Measurements from ENCODE around the gene MSN.
"Not testable (repeated sequence)": the region's sequence is repeated elsewhere in the genome, so short reads cannot be mapped to it uniquely, and the experiment has no call there.

The MSN gene

DNA sequence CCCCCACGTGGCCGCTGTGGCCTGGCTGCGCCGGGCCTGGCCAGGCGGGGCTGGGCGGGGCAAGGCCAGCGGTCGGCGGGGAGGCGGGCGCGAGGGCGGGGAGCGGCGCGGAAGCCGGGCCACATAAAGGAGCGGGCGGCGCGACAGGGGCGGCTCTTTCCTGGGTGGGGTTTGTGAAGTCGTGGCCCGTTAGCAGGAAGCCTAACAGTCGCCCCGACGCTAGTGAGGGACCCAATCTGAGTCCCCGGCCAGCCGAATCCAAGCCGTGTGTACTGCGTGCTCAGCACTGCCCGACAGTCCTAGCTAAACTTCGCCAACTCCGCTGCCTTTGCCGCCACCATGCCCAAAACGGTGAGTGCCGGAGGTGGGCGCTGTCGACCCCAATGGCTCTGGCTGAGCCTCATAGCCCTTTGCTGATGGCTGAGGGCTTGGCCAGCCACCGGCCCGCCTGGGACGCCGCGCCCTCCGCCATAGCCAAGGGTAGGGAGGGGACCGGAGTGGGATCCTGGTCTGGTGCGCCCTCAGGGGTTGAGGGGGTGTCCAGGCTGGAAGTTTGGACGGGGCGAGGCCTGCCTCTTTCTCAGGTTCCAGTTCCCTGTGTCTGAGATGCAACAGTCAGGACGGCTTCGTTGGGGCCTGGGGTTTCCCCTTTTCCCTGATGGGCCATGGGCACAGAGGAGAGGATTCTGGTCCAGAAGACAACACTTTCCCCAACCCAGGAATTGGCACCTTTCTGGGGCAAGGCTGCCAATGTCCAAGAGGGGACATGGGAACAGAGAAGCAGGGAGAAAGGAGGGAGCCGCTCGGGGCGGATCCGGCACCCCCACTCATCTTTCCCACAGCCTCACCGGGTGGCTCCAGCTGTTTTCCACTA lies at the start of gene MSN:
TSS of gene MSN (plus strand) at position 152 of the 874 bp plus-strand sequence. CDS start at position 340, 188 bp downstream.
- DNase-seq, result peak; percentile 76

DNA sequence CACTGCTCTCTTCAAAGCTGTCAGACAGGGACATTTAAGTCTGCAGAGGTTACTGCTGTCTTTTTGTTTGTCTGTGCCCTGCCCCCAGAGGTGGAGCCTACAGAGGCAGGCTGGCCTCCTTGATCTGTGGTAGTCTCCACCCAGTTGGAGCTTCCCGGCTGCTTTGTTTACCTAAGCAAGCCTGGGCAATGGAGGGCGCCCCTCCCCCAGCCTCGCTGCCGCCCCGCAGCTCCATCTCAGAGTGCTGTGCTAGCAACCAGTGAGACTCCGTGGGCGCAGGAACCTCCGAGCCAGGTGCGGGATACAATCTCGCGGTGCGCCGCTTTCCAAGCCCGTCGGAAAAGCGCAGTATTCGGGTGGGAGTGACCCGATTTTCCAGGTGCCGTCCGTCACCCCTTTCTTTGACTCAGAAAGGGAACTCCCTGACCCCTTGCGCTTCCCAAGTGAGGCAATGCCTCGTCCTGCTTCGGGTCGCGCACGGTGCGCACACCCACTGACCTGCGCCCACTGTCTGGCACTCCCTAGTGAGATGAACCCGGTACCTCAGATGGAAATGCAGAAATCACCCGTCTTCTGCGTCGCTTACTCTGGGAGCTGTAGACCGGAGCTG lies 47.3 kb upstream of the MSN start:
- DNase-seq, result not testable (repeated sequence)

DNA sequence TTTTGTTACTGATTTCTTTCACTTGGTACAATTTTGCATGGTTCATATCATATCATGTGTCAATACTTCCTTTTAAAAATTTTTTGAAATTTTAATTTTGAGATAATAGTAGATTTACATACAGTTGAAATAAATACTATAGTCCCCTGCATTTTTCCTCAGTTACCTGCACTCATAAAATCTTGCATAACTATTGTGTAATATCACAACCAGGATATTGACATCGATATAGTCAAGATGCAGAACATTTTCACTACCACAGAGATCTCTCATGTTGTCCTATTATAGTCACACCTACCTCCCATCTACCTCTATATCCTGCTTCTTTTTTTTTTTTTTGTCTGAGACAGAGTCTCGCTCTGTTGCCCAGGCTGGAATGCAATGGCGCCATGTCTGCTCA lies 36.7 kb upstream of the MSN start:
- DNase-seq, result no peak

DNA sequence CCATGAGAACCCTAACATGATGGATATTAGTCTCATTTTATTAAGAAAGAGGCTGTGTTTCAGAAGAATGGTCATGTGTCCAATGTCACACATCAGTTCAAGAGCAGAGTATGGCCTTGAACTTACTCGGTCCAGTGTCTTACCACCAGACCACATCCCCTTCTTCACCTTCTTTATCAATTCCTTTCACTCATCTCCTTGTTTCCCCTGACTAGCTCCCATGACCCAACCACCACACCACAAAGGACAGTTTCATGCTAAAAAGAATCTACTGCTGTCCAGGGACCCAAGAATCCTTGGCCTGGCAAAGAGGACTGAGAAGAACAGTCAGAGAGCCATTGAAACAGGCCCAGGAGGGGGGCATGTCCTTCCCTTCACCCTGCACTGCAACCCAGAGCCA lies 33.6 kb upstream of the MSN start:
- no peak for DNase-seq

DNA sequence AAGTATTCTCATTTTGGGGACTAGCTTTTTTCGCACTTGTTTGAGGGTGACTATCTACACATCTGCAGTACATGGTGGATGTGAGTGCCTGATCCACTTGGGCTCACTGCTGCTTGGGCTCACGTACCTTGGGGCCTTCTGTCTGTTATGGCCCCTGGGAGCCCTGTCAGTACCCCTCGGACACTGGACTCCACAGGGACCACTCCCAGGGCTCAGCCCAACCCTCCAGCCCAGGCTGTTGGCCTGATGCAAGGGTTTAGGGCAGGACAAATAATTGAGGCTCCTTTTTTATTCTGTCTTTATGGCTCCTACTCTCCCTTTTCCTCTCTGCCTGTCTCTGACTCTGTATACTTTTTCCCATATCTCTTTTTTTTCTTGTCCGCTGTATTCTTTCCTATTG lies 32.7 kb upstream of the MSN start:
- no peak for DNase-seq

DNA sequence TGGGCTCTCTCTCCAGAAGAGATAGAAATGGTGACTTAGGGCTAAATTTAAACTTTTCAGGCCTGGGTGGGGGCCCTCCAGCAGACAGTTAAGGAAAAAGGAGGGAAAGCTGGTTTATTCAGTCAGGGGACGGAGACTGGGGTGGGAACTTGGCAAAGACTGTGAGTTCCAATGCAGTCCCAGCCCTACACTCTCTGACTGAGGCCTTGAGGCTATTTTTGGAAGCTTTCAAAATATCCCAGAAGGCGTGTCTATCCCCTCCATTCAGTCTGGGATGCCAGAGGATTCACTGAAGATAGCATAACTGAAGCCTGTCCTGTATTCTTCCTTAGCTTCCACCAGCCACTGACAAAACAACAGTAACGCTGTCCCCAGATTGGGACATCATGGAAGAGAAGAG lies 32.1 kb upstream of the MSN start:
- DNase-seq, result no peak

DNA sequence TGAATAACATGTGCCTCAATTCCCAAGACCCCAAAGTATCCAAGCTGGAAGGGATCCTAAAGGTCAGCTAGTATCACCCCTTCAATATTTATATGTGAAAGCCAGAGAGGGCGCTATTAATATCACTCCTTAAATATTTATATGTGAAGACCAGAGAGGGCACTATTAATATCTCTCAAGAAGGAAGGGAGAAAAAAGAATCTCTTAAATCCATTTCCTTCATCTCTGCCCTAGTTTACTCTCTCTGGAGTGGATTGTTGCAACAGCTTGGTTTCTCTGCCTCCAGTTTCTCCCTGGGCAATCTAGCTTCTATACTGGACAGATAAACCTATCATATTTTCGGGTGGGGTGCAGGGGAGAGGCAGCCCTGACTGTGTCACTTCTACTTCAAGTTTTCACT lies 31.6 kb upstream of the MSN start:
- DNase-seq, result no peak

DNA sequence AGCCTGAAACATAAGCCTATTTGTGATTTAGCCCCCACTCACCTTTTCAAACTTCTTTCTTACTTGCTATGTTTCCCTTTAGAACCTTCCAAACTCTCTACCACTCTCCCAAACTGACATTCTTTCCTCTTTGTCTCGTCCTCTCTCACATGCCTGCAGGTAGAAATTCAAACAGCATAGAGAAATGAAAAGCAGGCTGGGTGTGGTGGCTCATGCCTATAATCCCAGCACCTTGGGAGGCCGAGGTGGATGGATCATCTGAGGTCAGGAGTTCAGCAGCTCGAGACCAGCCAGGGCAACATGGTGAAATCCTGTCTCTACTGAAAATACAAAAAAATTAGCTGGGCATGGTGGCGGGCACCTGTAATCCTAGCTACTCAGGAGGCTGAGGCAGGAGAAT lies 31.2 kb upstream of the MSN start:
- not testable (repeated sequence) for DNase-seq

DNA sequence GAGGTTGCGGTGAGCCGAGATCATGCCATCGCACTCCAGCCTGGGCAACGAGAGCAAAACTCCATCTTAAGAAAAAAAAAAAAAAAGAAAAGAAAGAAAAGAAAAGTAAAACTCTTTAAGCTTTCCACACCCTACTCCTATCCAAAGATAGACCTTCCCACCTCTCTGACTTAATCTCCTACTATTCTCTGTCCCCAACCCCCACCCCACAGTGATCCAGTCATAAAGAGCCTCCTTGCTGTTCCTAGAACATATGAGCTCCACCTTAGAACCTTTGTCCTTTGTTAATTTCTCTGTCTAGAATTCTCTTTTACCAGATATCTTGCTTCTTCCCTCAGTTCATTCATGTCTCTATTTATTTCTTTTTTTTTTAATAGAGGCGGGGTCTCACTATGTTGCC lies 30.1 kb upstream of the MSN start:
- no peak for DNase-seq

DNA sequence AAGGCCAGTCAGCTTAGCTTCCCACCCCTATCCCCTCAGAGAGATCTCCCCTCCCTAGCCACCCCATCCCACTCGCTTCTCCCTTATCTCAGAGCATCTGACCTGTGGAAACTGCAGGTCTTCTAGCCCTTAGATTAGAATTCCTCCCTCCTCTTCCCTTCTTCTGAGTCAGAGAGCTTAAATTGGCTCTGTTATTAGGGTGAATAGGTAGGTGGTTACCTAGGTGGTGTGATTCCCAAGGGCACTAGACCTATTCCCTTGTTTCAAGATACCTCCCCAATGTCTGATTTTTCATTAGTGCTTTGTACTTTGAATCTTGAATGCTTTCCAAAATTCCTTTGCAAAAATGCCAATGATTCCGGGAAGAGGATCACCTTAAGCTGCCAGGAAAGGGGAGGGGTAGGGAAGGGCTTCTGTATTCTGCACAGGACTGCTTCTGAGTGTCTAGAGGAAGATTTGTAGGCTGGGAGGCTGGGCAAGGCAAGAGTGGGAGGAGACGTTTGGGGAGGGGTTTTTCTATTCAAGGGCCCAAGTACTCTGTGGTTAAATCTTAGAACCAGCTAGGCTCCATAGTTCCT lies 24.5 kb upstream of the MSN start:
- DNase-seq, result no peak

DNA sequence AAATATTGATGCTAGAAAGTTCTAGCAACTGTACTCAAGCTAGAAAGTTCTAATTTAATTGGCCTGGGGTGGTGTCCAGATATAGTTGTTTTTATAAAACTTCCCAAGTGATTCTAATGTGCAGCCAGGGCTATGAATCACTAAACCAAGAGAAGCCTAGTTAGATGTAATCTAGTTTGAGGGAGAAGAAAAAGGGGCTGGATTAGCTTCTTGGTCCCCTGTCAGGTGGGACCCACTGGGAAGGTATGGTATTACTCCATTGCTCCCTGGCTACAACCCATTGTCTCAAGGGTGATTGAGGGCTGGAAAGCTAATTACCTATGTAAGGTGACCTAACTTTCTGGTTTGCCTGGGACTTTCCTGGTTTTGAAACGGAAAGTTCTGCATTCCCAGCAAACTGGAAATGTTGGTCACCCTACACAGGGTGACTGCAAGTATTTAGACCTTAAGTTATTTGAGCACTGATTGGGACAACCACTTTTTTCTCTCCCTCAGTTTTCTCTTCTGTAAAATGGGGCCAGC lies 23.9 kb upstream of the MSN start:
- no peak for DNase-seq

DNA sequence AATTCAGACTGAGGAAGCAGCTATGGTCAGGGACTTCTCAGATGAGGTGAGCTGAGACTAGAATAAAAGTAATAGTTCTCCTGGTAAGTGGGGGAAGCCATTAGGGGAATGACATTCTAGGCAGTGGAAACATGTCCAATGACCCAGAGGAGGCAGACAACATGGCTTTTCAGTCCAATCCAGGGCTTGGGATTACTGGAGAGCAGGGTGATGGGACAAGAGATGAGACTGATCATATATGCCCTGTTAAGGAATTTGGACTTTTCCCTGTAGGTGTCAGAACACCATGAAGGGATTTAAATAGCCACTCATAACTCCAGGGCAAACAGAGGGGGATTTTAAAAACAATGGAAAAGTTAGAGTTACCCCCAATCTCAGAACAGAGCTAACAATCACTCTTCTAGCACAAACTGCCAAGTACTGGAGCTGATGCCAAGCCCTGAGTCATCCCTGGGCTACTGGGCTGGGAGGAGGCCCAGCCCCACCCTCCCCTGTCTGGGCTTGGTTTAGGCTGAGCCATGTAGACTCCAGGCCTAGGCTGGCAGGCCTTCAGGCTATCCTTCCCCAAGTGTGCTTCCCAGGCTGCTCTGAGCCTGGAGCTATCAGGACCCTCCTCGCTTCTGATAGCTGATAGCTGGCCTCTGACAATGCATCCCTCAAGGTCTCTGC lies 22.7 kb upstream of the MSN start:
- DNase-seq, result peak; percentile 10

DNA sequence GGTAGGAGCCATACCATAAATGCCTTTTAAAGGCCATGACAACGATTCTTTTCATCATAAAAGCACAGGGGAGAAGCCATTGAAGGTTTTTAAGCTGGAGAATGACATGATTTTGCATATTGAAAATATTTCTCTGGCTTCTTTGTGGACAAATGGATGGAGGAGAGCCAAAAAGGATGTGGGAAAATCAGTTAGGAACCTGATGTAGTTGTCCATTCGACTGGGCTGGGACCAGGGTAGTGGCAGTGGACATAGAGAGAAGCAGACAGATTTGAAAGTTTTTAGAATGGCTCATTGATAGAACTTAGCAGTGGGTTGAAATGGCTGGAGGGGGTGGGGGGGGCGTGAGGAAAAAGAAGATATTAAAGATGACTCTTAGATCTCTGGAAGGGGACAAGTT lies 19.7 kb upstream of the MSN start:
- no peak for DNase-seq

DNA sequence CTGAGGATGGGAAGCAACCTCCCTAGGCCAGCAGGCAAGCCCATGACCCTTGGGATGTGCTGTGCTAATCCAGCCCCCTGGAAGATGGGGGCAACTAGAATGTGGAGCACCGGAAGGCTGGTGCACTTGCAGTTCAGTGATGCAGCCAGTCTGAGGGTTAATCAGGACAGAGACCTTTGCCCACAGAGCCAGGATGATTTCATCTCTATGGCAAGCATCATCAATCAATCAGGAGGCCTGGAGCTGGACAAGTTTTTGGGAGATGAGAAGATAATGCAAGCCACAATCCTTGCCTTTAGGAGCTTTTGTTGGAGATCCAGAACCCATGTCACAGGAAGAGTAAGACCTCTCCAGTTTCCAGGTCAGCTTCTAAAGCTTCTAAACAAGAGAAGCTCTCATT lies 15.4 kb upstream of the MSN start:
- no peak for DNase-seq

DNA sequence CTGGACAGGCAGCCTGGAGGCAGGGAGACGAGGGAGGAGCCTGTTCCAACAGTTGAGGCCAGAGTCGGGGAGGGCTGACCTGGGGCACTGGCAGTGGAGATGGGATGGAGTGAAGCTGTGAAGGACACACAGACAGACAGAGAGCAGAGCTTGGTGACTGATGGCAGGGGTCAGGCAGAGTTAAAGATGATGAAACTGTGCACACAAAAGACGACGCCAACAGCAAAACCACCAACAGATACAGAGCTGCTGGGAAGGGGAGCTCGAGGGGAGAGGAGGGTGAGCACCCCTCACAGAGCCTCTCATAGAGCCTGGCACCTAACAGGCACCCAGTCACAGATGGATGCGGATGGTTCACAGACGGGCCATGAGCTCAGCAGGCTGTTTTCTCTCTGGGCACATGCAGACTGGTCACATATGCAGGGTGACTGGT lies 10.4 kb upstream of the MSN start:
- DNase-seq, result not testable (repeated sequence)

DNA sequence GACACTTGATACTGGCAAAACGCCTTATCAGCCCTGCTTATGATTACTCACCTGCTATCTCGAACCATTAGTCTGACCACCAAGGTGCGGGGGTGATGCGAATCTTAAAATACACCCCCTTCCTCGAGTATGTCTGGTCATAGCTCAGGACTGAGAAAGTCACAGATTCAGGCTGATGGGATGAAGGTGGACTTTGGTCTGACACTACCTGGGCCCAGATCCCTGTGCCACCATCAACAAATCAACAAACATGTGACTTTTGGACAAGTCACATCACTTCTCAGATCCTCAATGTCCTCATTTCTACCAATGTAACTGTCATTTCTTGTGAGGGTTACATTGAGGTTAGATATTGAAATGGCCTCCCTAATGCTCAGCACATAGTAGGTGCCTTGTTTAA lies 9.8 kb upstream of the MSN start:
- DNase-seq, result no peak

DNA sequence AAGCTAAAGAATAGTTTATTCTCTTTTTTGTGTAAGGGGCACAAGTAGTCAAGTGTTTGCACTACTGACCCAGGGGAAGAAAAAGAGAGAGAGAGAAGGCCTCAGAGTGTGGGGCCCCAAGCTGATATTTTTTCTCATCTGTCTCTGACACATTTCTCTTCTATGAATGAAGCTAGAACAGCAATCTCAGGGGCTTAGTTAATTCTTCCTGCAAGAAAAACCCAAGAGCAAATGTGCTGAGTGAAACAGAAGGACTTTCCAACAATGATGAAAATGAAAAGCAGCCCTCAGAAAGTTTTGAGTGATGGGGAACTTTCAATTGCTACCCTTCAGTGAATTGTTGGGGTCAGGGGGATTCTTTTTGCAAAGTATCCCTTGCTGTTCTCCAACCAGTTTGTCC lies 9.2 kb upstream of the MSN start:
- no peak for DNase-seq

DNA sequence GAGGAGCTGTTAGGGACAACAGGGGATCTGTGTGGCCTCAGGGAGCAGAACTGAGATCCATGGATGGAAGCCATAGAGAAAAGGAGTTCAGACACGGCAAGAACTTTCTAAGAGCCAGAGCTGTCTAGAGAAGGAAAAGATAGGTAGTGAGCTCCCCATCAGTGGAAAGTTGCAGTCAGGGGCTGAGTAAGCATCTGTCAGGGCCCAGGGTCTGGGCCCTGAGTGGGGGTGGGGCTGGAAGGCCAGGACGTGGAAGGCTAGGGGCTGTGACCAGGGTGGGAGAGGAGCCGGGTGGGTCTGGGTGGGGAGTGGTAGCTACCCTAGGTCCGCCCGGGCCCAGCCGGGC lies 324 bp upstream of the MSN start:
- no peak for DNase-seq

DNA sequence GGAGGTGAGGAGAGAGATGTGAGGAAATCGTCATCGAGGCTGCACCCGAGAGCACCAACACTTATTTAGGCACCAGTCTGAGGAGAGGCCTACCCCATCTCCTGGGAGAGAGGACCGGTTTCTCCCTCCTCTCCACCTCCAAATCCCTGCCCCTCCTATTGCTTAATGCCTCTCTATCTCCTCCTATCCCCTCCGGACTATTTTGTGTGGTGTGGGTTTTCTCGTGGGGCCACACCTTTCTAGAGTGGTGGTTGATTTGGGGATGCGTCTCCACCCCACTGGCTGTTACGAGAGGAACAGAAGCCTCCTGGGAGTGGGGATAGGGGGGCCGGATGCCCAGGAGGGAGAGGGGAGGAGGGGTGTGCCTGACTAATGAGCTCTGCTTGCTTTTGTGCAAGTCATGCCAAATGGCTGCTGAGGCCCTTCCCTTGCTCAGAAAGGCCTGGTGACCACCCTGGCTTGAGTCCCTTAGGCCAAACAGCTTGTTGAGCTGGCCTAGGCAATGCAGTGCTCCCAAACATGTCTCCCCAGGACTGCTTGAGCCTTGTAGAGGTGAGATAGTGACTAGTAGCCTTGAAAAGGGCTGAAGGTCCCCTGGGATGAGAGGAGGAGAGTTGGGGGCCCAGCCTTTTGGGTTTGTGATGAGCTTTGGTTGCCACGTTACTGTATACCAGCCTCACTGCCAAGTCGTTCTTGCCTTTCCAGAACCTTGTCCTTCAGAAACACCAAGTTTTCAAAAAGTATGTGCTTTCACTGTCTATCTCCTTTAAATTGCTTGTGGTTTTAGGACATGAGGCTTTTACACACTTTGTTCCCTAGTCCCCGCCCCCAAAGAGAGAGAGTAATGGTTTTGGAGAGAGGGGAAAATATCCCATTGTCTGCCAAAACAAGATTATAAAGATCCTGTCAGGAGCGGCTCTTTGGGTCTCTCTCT lies 1.2 kb downstream of the MSN start:
- DNase-seq, result peak; percentile 60

DNA sequence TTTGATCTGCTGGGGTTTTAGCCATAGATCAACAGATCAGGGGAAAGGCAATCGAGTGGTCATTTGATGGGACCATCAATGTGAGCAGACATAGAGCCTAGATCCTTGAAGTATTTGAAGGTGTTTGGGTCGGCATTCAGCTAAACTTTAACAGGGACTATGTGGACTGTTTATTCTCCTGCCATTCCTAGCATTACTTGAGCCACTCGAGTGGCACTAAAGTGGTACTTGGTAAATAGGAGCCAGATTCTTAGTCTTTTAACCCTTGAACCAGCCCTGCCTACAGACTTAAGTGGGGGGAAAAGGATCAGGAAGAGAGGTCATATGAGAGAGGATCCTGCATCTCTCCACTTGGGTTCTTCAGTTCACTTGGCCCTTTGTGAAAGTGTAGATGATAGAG lies 3.8 kb downstream of the MSN start:
- DNase-seq, result no peak

DNA sequence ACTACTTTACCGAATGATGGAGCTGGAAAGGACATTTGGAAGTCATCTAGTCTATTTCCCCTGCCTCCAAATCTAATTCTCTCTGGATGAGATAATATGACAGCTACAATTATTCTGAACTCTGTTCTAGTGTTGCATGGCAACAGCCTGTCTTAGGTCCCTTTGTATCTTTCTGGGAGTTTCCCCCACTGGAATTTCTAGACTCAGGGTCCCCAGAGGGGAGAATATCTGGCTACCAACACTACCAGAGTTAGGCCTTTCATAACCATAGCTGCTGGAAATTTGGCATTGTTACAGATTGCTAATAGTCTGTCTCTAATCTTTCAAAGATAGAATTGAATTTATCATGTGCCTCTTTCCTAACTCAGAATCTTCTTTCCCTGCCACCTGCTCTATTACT lies 4.5 kb downstream of the MSN start:
- no peak for DNase-seq

DNA sequence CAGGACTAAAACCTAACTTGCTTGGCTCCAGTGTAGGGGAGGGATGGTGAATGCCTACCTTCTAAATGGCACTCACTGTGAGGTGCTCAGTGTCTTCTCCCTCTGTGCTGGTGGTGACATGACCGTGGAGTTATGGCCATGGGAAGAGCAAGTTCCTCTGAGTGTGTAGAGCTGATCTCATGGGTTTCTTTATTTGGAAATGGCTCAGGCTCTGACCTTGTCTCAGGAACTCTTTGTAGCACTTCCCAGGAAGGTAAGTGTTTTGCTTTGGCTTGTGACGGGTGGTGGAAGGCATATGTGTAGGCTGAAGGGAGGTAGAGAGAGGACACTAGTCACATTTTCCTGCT lies 6.4 kb downstream of the MSN start:
- no peak for DNase-seq

Measured in stimulated activated CD4-positive, alpha-beta T cell treated with anti-CD3 and anti-CD28 coated beads, Interleukin-4, amount 100 ng/mL, for 1 hour (primary cell).